Measurements from ENCODE around the gene RNF25. TPM values are rescaled to one million over a fixed set of nuclear protein-coding genes. Genes with fewer than 3 reads are reported as not detected.

The RNF25 gene
- total and polyA plus RNA-seq, 2 of the 8 experiments (the other 6 are each of a cell fraction or from before 2014, with no cell fraction given): 19.6 to 29.6 TPM

DNA sequence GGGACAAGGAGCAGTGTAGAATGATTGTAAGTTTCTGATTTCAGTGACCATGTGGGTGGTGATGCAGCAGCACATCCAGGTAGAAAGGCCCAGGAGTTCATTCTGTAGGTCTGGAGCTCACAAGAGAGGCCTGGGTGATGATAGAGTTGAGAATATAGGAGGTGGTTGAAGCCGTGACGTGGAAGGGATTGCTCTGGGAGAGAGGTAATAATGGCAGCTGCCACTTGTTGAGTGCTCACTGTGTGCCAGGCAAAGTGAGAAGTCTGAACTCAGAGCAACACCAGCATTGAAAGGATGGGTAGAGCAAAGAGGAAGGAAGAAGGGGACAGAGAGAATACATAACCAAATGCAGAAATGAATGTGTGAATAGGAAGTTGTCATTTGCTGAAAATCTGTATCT lies 42.1 kb upstream of the RNF25 start:
- H3K36me3 ChIP-seq (ENCODE audit: control insufficient read depth in 2 of 4, insufficient read depth in 4 of 4, low read length in 3 of 4): peaks cover 0 to 6% (median 0%) of the 10 kb centered on the region in 4 experiments; a peak in 1 of 8 replicates
- ChIA-PET POLR2A (ENCODE audit: partially characterized antibody) (interaction anchor here (1.2 kb wide), 1 partner anchor 9 kb away, joined by 3 read pairs; no protein-coding TSS in a partner anchor), CTCF (ENCODE audit: partially characterized antibody) (interaction anchor here (0.6 to 4.5 kb wide), 7 partner anchors 9 to 136 kb away, joined by 3 to 17 read pairs (median 4); partner anchors contain the start of genes RNF25 and STK36)
- H4K20me1 ChIP-seq (replicated peaks in 1 of 2; ENCODE audit: control insufficient read depth in 1 of 2, insufficient read depth in 2 of 2, low read length in 2 of 2): peaks cover 3 to 7% of the 10 kb centered on the region in 2 experiments
- H4K5ac ChIP-seq (ENCODE audit: insufficient read length, low read depth, low read length): no peak overlapping the region
- H3K23me2 ChIP-seq (ENCODE audit: low read depth, low read length): 0 out of 2 replicates have a peak, but pooled peaks cover 2% of the 10 kb centered on the region
- no peak overlapping the region for H2BK120ac ChIP-seq (replicated peaks; ENCODE audit: low read depth, low read length)
- H2BK12ac ChIP-seq (ENCODE audit: low read depth, low read length): no peak overlapping the region
- no peak overlapping the region for H3K4me3 ChIP-seq (ENCODE audit: extremely low read depth in 1 of 4, insufficient read depth in 2 of 4, low read depth in 3 of 4, low read length in 4 of 4)
- H4K8ac ChIP-seq (ENCODE audit: extremely low read depth, insufficient read depth, low read length): no peak overlapping the region
- no peaks in the 10 kb centered on the region for H3K27me3 ChIP-seq (replicated peaks in 1 of 4; ENCODE audit: control insufficient read depth in 3 of 4, extremely low read depth in 1 of 4, insufficient read depth in 3 of 4, low read length in 3 of 4)
- H4K91ac ChIP-seq (replicated peaks; ENCODE audit: insufficient read length, low read length): no peak overlapping the region
- H3K79me2 ChIP-seq (ENCODE audit: control insufficient read depth in 1 of 2, insufficient read depth in 2 of 2, low read length in 2 of 2): peaks cover 4 to 62% of the 10 kb centered on the region in 2 experiments
- no peak overlapping the region for H3K4ac ChIP-seq (replicated peaks; ENCODE audit: insufficient read length, low read depth, low read length)
- H3K4me1 ChIP-seq (replicated peaks in 1 of 4; ENCODE audit: control insufficient read depth in 3 of 4, insufficient read depth in 4 of 4, low read length in 3 of 4): peaks cover 0 to 4% (median 1%) of the 10 kb centered on the region in 4 experiments; a peak in 4 of 7 replicates
- no peak overlapping the region for H3K4me2 ChIP-seq (ENCODE audit: insufficient read depth in 1 of 2, low read depth in 2 of 2, low read length in 2 of 2)
- no peak overlapping the region for H2BK20ac ChIP-seq (ENCODE audit: low read length)
- H3K14ac ChIP-seq (ENCODE audit: insufficient read length): no peak overlapping the region
- peaks cover 7% of the 10 kb centered on the region; the same call in 1 of the 2 replicates for H3K79me1 ChIP-seq (ENCODE audit: low read depth, low read length)
- H3K18ac ChIP-seq (ENCODE audit: extremely low read depth, low read length): no peak overlapping the region
- H2BK5ac ChIP-seq (ENCODE audit: low read depth, low read length): no peak overlapping the region
- no peak for DNase-seq (ENCODE audit: low read depth in 1 of 2, low spot score in 2 of 2)
- no peak for FAIRE-seq
- H2AK5ac ChIP-seq (ENCODE audit: low read depth, low read length): no peak overlapping the region
- H3K56ac ChIP-seq (replicated peaks; ENCODE audit: insufficient read length, low read depth, low read length): no peak overlapping the region
- H2BK15ac ChIP-seq (ENCODE audit: low read length): no peak overlapping the region
- H3K27ac ChIP-seq (ENCODE audit: low read depth, low read length): no peak overlapping the region
- no peak overlapping the region for H3K9ac ChIP-seq (replicated peaks in 1 of 4; ENCODE audit: extremely low read depth in 1 of 4, low read depth in 3 of 4, low read length in 3 of 4)
- H3K9me3 ChIP-seq (ENCODE audit: insufficient read depth in 2 of 2, low read depth in 1 of 2, low read length in 1 of 2): no peaks in the 10 kb centered on the region
- WGBS, 2 experiments (ENCODE audit: extremely low coverage in 1 of 2, insufficient coverage in 1 of 2, insufficient read length in 1 of 2, insufficient replicate concordance in 2 of 2, low coverage in 1 of 2, low lambda C conversion rate in 2 of 2, missing lambda C conversion rate in 1 of 2): 83% methylated on average over 2 of the region's 2 CpGs; no CpG with 5 or more reads in 1 of the 2 experiments
- H2AFZ ChIP-seq (ENCODE audit: low read length): no peak overlapping the region
- H3K23ac ChIP-seq (ENCODE audit: insufficient read length): no peak overlapping the region
- TF ChIP-seq SUZ12 (IDR thresholded peaks at IDR 0.05; ENCODE audit: low read length) (no peak), YY1 (IDR thresholded peaks at IDR 0.05; ENCODE audit: low read depth, low read length) (no peak), KDM4A (IDR thresholded peaks at IDR 0.05; ENCODE audit: low read depth, low read length, severe bottlenecking) (no peak), SP2 (IDR thresholded peaks at IDR 0.05; ENCODE audit: low read length) (no peak), POLR2A (IDR thresholded peaks at IDR 0.05; ENCODE audit: control extremely low read depth in 1 of 2, low read depth in 2 of 2, low read length in 2 of 2) (no peak), SRF (IDR thresholded peaks at IDR 0.05; ENCODE audit: low read depth, low read length) (no peak), RBBP5 (IDR thresholded peaks at IDR 0.05; ENCODE audit: borderline replicate concordance, low read depth, low read length) (no peak), RXRA (IDR thresholded peaks at IDR 0.05; ENCODE audit: insufficient read depth, low read depth, low read length) (no peak), CTBP2 (IDR thresholded peaks at IDR 0.05; ENCODE audit: borderline replicate concordance, insufficient read depth, insufficient read length, low read length) (no peak), EP300 (IDR thresholded peaks at IDR 0.05; ENCODE audit: borderline replicate concordance in 1 of 2, low read depth in 2 of 2, low read length in 2 of 2) (no peak), MAFK (IDR thresholded peaks at IDR 0.05; ENCODE audit: low read depth, low read length) (no peak), BRCA1 (IDR thresholded peaks at IDR 0.05; ENCODE audit: low read depth, low read length) (no peak), NANOG (IDR thresholded peaks at IDR 0.05; ENCODE audit: insufficient read depth, low read depth, low read length, poor library complexity, severe bottlenecking) (no peak)

Data from H1 (cell line).